SK-N-SH (cell line): ENCODE results near the gene ACOX2. TPM values are rescaled to one million over a fixed set of nuclear protein-coding genes. Genes with fewer than 3 reads are reported as not detected.

Experiments used
- CTCF ChIA-PET: fragments of 300-600, 350-600 bp; formaldehyde crosslinking; extraction: SDS; loops from one replicate; lab custom pipeline; 2021; lab: Yijun Ruan, JAX
- POLR2A ChIA-PET: fragments of 350-600 bp; sonication (Branson Sonifier 250); formaldehyde crosslinking; extraction: SDS; loops from one replicate; lab custom pipeline; 2020; ENCODE audit warnings: antibody characterized with exemption, inconsistent platforms; lab: Yijun Ruan, JAX
- DNase-seq: peaks from one replicate; pipeline ENCODE4 v3.0.0; 2012
- H2AFZ ChIP-seq: fragments of 200-600 bp; sonication (generic); 2 replicates; pipeline ENCODE4 v1.8.1; 2016; ENCODE audit warnings: antibody characterized with exemption, mild to moderate bottlenecking, low read depth
- H3F3A ChIP-seq: fragments of 200-600 bp; sonication (generic); replicated peaks from 2 replicates; pipeline ENCODE3; 2016; ENCODE audit warnings: antibody characterized with exemption, mild to moderate bottlenecking; ENCODE audit not compliant: insufficient read depth
- H3K27ac ChIP-seq, 2 experiments: fragments of 200-500 bp in 1 of 2; fragments of 200-600 bp in 1 of 2; sonication (Bioruptor generic) in 1 of 2; sonication (generic), shearing (Covaris generic) in 1 of 2; 2 replicates each; pipeline versions ENCODE4 v1.5.1 to v1.6.1; 2014 to 2016; ENCODE audit warnings: low read depth in 2 of 2, inconsistent platforms in 1 of 2, low read length in 1 of 2, mild to moderate bottlenecking in 1 of 2, mixed read lengths in 1 of 2
- H3K27me3 ChIP-seq: fragments of 200-600 bp; sonication (generic), shearing (Covaris generic); 2 replicates; pipeline ENCODE4 v1.6.1; 2016; ENCODE audit warnings: mixed run types; ENCODE audit not compliant: insufficient read depth
- H3K36me3 ChIP-seq, 2 experiments: fragments of 200-500 bp in 1 of 2; fragments of 200-600 bp in 1 of 2; sonication (Bioruptor generic) in 1 of 2; sonication (generic) in 1 of 2; replicated peaks in 1 of 2; 2 replicates each; pipeline versions ENCODE3 to v1.5.1; 2014 to 2016; ENCODE audit warnings: low read length in 1 of 2, mild to moderate bottlenecking in 1 of 2; ENCODE audit not compliant: insufficient read depth in 2 of 2, control insufficient read depth in 1 of 2
- H3K4me1 ChIP-seq, 2 experiments: fragments of 200-500 bp in 1 of 2; fragments of 200-600 bp in 1 of 2; sonication (Bioruptor generic) in 1 of 2; sonication (generic), shearing (Covaris generic) in 1 of 2; 2 replicates each; pipeline versions ENCODE4 v1.5.1 to v1.6.1; 2014 to 2016; ENCODE audit warnings: low read depth in 1 of 2, low read length in 1 of 2, mixed run types in 1 of 2; ENCODE audit not compliant: insufficient read depth in 2 of 2, control insufficient read depth in 1 of 2
- H3K4me2 ChIP-seq: fragments of 200-600 bp; sonication (generic), shearing (Covaris generic); 2 replicates; pipeline ENCODE4 v1.6.1; 2017; ENCODE audit warnings: mixed run types
- H3K4me3 ChIP-seq, 2 experiments: fragments of 200-500 bp in 1 of 2; fragments of 200-600 bp in 1 of 2; sonication (Bioruptor generic) in 1 of 2; sonication (generic), shearing (Covaris generic) in 1 of 2; 2 replicates each; pipeline versions ENCODE4 v1.5.1 to v1.8.1; 2014 to 2016; ENCODE audit warnings: low read depth in 2 of 2, inconsistent platforms in 1 of 2, low read length in 1 of 2, mild to moderate bottlenecking in 1 of 2, mixed read lengths in 1 of 2, moderate library complexity in 1 of 2
- H3K79me2 ChIP-seq: fragments of 200-600 bp; sonication (generic); 2 replicates; pipeline ENCODE4 v1.8.1; 2017; ENCODE audit warnings: mild to moderate bottlenecking; ENCODE audit not compliant: insufficient read depth
- H3K9ac ChIP-seq: fragments of 200-600 bp; sonication (generic); 2 replicates; pipeline ENCODE4 v1.6.1; 2017; ENCODE audit warnings: mixed run types
- H3K9me2 ChIP-seq: fragments of 200-600 bp; sonication (generic); 2 replicates; pipeline ENCODE4 v1.6.1; 2017; ENCODE audit warnings: mixed run types
- H3K9me3 ChIP-seq: fragments of 200-600 bp; sonication (generic); 2 replicates; pipeline ENCODE4 v1.6.1; 2017; ENCODE audit warnings: mixed run types, mild to moderate bottlenecking, moderate library complexity
- H4K20me1 ChIP-seq: fragments of 200-600 bp; sonication (generic); 2 replicates; pipeline ENCODE4 v1.6.1; 2017; ENCODE audit warnings: mild to moderate bottlenecking, mixed run types; ENCODE audit not compliant: insufficient read depth
- CHD2 ChIP-seq: fragments of 150-350 bp; IDR thresholded peaks from 2 replicates; pipeline ENCODE4 v1.6.1; 2018; ENCODE audit warnings: low read length; ENCODE audit not compliant: partially characterized antibody
- EP300 ChIP-seq, 2 experiments: IDR thresholded peaks; 2 replicates each; pipeline versions ENCODE4 v1.4.0 to v1.6.1; 2012; ENCODE audit warnings: borderline replicate concordance in 1 of 2, low read depth in 1 of 2, low read length in 1 of 2
- GABPA ChIP-seq: IDR thresholded peaks from 2 replicates; pipeline ENCODE4 v1.4.0; 2012; ENCODE audit warnings: low read depth, mild to moderate bottlenecking
- GATA2 ChIP-seq: sonication (generic); formaldehyde crosslinking; IDR thresholded peaks from 2 replicates; pipeline ENCODE4 v1.5.0; 2020; ENCODE audit warnings: mild to moderate bottlenecking, missing genetic modification reagents
- JUND ChIP-seq: IDR thresholded peaks from 2 replicates; pipeline ENCODE4 v1.4.0; 2012
- MEF2A ChIP-seq: IDR thresholded peaks from 2 replicates; pipeline ENCODE4 v1.4.0; 2012; ENCODE audit warnings: low read depth, borderline replicate concordance
- NFIC ChIP-seq: IDR thresholded peaks from 2 replicates; pipeline ENCODE4 v1.4.0; 2012; ENCODE audit warnings: borderline replicate concordance
- POLR2AphosphoS5 ChIP-seq: IDR thresholded peaks from 2 replicates; pipeline ENCODE4 v1.6.1; 2012; ENCODE audit warnings: low read depth, low read length
- RFX5 ChIP-seq: IDR thresholded peaks from 2 replicates; pipeline ENCODE4 v1.6.1; 2012; ENCODE audit warnings: mild to moderate bottlenecking, improper control_type of control experiment, low read length
- RXRA ChIP-seq: IDR thresholded peaks from 2 replicates; pipeline ENCODE4 v1.4.0; 2012; ENCODE audit warnings: low read depth, mild to moderate bottlenecking, borderline replicate concordance
- SIN3A ChIP-seq: IDR thresholded peaks from 2 replicates; pipeline ENCODE4 v1.6.1; 2012; ENCODE audit warnings: low read depth, mild to moderate bottlenecking, low read length, moderate library complexity, borderline replicate concordance
- SMC3 ChIP-seq: IDR thresholded peaks from 2 replicates; pipeline ENCODE4 v1.6.1; 2012; ENCODE audit warnings: low read depth, low read length, improper control_type of control experiment
- TCF12 ChIP-seq: IDR thresholded peaks from 2 replicates; pipeline ENCODE4 v1.4.0; 2012
- WGBS: methylation state at CpG from one replicate; pipeline ENCODE4 v1.1.6; 2017; ENCODE audit warnings: low lambda C conversion rate; 5-methylcytosine and 5-hydroxymethylcytosine counted together
- polyA plus RNA-seq, 3 experiments: library from polyadenylated mRNA; depleted of rRNA; stranded (reverse); fragments of >200 nt; gene quantifications; 2 replicates each; pipeline ENCODE4 v1.2.3, GENCODE V29; 2012
- TF ChIP-seq, protein P1 (sequence below): IDR thresholded peaks from 2 replicates; pipeline ENCODE4 v1.6.1; 2012; ENCODE audit warnings: mild to moderate bottlenecking, low read depth, low read length, moderate library complexity
- TF ChIP-seq, protein P2 (sequence below): IDR thresholded peaks from 2 replicates; pipeline ENCODE4 v1.4.0; 2012; ENCODE audit warnings: low read depth, borderline replicate concordance
- TF ChIP-seq, protein P3 (sequence below): IDR thresholded peaks from 2 replicates; pipeline ENCODE4 v1.4.0; 2012; ENCODE audit warnings: low read depth
- TF ChIP-seq, protein P4 (sequence below): IDR thresholded peaks from 2 replicates; pipeline ENCODE4 v1.4.0; 2012; ENCODE audit warnings: low read depth, borderline replicate concordance

ACOX2 gene
- polyA plus RNA-seq, 1 of the 3 experiments (the other 2 are of a cell fraction) = 9.0 TPM

DNA sequence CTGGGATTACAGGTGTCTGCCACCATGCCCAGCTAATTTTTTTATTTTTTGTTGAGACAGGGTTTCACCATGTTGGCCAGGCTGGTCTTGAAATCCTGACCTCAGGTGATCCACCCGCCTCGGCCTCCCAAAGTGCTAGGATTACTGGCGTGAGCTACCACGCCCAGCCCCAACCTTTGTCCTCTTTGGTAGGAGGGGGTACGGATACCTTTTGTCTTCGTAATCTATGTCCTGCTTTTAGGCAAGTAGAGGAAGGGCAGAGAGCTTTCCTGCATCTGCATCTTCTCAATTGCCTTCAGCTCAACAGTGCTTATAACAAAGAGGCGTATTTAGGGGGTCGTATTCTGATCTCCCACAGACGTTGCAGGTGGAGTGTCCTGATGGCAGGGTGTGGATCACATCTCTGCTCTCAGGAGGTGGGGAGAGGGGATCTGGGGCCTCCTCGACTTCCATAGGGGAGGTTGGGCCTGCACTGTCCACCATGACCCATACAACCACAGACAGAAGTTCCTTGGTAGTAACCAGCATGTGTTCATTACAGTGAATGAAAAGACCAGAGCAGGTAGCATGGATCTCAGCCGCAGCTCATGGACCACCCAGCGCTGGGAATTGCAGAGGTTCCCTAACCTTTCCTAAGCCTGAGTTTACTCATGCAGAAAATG is 66.5 kb downstream of the ACOX2 start (continued):
- TF ChIP-seq, protein P1, sequence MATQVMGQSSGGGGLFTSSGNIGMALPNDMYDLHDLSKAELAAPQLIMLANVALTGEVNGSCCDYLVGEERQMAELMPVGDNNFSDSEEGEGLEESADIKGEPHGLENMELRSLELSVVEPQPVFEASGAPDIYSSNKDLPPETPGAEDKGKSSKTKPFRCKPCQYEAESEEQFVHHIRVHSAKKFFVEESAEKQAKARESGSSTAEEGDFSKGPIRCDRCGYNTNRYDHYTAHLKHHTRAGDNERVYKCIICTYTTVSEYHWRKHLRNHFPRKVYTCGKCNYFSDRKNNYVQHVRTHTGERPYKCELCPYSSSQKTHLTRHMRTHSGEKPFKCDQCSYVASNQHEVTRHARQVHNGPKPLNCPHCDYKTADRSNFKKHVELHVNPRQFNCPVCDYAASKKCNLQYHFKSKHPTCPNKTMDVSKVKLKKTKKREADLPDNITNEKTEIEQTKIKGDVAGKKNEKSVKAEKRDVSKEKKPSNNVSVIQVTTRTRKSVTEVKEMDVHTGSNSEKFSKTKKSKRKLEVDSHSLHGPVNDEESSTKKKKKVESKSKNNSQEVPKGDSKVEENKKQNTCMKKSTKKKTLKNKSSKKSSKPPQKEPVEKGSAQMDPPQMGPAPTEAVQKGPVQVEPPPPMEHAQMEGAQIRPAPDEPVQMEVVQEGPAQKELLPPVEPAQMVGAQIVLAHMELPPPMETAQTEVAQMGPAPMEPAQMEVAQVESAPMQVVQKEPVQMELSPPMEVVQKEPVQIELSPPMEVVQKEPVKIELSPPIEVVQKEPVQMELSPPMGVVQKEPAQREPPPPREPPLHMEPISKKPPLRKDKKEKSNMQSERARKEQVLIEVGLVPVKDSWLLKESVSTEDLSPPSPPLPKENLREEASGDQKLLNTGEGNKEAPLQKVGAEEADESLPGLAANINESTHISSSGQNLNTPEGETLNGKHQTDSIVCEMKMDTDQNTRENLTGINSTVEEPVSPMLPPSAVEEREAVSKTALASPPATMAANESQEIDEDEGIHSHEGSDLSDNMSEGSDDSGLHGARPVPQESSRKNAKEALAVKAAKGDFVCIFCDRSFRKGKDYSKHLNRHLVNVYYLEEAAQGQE = no peak
- no peak for TF ChIP-seq EP300 (IDR thresholded peaks at IDR 0.05; ENCODE audit: borderline replicate concordance in 1 of 2, low read depth in 1 of 2, low read length in 1 of 2)
- no peak for TF ChIP-seq POLR2AphosphoS5
- TF ChIP-seq RFX5 = no peak
- no peak for TF ChIP-seq SIN3A
- TF ChIP-seq, protein P2, sequence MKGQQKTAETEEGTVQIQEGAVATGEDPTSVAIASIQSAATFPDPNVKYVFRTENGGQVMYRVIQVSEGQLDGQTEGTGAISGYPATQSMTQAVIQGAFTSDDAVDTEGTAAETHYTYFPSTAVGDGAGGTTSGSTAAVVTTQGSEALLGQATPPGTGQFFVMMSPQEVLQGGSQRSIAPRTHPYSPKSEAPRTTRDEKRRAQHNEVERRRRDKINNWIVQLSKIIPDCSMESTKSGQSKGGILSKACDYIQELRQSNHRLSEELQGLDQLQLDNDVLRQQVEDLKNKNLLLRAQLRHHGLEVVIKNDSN = no peak
- no peak for TF ChIP-seq TCF12

DNA sequence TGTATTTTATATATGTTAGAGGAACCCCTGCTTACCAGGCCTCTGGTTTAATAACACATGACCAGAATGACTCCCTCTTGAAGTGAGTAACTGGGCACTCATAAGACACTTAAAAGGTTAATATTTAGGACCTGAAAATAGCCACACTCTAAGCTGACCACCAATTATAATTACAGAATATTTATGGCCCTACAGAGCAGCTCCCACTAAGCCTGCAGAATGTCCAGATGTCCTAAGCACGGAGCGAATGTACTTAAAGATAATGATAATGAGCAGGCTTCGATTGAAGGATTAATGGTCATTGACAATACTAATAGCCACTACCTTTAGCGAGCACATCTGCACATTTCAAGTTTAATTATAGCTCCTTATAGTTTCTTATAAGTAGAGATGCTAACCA is 67.9 kb downstream of the ACOX2 start:
- no peak for DNase-seq
- Histone ChIP-seq H3K27ac (no peak overlapping the region), H3K36me3 (no peaks in the 10 kb centered on the region), H3F3A (no peaks in the 10 kb centered on the region), H3K4me1 (peaks cover 5 to 11% of the 10 kb centered on the region in 2 experiments; a peak in 3 of 4 replicates), H3K9ac (no peak overlapping the region), H2AFZ (no peak overlapping the region), H3K4me2 (no peak overlapping the region), H3K9me3 (no peaks in the 10 kb centered on the region), H3K27me3 (no peaks in the 10 kb centered on the region), H3K4me3 (no peak overlapping the region), H4K20me1 (no peaks in the 10 kb centered on the region), H3K79me2 (no peaks in the 10 kb centered on the region), H3K9me2 (no peaks in the 10 kb centered on the region)
- POLR2A ChIA-PET = no interaction called here
- 59% methylated on average over 4 of the region's 4 CpGs for WGBS
- TF ChIP-seq JUND = no peak
- TF ChIP-seq EP300 (IDR thresholded peaks at IDR 0.05; ENCODE audit: borderline replicate concordance in 1 of 2, low read depth in 1 of 2, low read length in 1 of 2) = peak in 1 of 2 experiments; percentile 49; a peak in 1 of 4 replicates
- CTCF ChIA-PET = interaction anchor here (0.8 to 2.8 kb wide), 4 partner anchors 13 to 161 kb away, joined by 3 to 12 read pairs (median 4); partner anchors contain the start of gene KCTD6

DNA sequence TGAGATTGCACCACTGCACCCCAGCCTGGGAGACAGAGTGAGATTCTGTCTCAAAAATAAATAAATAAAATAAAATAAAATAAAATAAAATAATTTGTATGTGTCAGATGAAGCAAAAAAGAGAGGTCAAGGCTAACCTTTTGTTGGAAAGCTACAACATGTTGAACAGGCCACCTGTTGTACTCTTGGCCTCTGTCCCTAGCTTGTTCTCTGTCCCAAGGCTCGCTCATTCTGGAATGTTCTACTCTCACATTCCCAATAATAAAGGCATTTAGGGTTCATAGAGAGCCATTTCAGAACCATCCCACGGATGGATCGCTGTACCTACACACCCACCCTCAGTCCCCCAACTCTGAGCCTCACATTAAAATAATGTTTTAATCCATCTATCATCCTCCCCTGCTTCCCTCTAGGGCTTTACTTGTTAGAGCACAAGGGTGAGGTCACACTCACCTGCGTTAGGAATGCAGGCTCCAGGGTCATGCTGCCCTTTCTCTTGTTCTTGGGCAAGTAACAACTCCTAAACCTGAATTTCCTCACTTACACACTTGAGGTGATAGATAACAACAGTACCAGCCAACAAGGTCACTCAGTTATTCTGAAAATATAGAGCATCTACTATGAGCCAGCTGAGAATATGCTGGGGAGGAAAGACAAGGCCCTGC is 70.0 kb downstream of the ACOX2 start:
- Histone ChIP-seq H3K9me2 (no peaks in the 10 kb centered on the region), H2AFZ (no peak overlapping the region), H3F3A (no peaks in the 10 kb centered on the region), H3K4me2 (no peak overlapping the region), H4K20me1 (no peaks in the 10 kb centered on the region), H3K27ac (no peak overlapping the region), H3K4me1 (peaks cover 7 to 11% of the 10 kb centered on the region in 2 experiments; a peak in 3 of 4 replicates), H3K4me3 (no peak overlapping the region), H3K9me3 (no peaks in the 10 kb centered on the region), H3K27me3 (no peaks in the 10 kb centered on the region), H3K79me2 (no peaks in the 10 kb centered on the region), H3K36me3 (no peaks in the 10 kb centered on the region), H3K9ac (no peak overlapping the region)
- ChIA-PET CTCF (interaction anchor here (1.1 to 2.8 kb wide), 2 partner anchors 24 to 173 kb away, joined by 3 to 12 read pairs; partner anchors contain the start of gene KCTD6), POLR2A (no interaction called here)
- DNase-seq = no peak
- 96% methylated on average over 4 of the region's 4 CpGs for WGBS
- TF ChIP-seq RXRA = no peak
- TF ChIP-seq, protein P3, sequence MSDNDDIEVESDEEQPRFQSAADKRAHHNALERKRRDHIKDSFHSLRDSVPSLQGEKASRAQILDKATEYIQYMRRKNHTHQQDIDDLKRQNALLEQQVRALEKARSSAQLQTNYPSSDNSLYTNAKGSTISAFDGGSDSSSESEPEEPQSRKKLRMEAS = no peak
- no peak for TF ChIP-seq CHD2
- TF ChIP-seq, protein P4, sequence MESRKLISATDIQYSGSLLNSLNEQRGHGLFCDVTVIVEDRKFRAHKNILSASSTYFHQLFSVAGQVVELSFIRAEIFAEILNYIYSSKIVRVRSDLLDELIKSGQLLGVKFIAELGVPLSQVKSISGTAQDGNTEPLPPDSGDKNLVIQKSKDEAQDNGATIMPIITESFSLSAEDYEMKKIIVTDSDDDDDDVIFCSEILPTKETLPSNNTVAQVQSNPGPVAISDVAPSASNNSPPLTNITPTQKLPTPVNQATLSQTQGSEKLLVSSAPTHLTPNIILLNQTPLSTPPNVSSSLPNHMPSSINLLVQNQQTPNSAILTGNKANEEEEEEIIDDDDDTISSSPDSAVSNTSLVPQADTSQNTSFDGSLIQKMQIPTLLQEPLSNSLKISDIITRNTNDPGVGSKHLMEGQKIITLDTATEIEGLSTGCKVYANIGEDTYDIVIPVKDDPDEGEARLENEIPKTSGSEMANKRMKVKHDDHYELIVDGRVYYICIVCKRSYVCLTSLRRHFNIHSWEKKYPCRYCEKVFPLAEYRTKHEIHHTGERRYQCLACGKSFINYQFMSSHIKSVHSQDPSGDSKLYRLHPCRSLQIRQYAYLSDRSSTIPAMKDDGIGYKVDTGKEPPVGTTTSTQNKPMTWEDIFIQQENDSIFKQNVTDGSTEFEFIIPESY = no peak
- no peak for TF ChIP-seq TCF12
- TF ChIP-seq GATA2 (CRISPR knock-in tag) = no peak
- TF ChIP-seq SMC3 = no peak
- no peak for TF ChIP-seq NFIC
- no peak for TF ChIP-seq MEF2A
- TF ChIP-seq GABPA = no peak
